Measurements from ENCODE around the gene KIN. TPM values are rescaled to one million over a fixed set of nuclear protein-coding genes. Genes with fewer than 3 reads are reported as not detected.
A peak's percentile ranks its signal among the peaks of the same experiment; 100 is the strongest.
"Not testable (repeated sequence)": the region's sequence is repeated elsewhere in the genome, so short reads cannot be mapped to it uniquely, and the experiment has no call there.

KIN gene
- total RNA-seq, 1 donor from 2014 or later, result 14.2 TPM

GRCh38 chr10:7787150-7787856, 490 bp downstream of the KIN start:
- no peaks in the 10 kb centered on the region for H3K9me3 Mint-ChIP-seq (ENCODE audit: low read depth)
- H3K4me1 Mint-ChIP-seq (ENCODE audit: low read depth), result peaks cover 49% of the 10 kb centered on the region
- no peaks in the 10 kb centered on the region for H3K27me3 Mint-ChIP-seq (ENCODE audit: low read depth)
- no peak overlapping the region for H3K4me3 Mint-ChIP-seq (ENCODE audit: unreplicated experiment)
- peaks cover 6% of the 10 kb centered on the region for H3K36me3 Mint-ChIP-seq (ENCODE audit: low read depth)
- DNase-seq (ENCODE audit: low spot score), result peak; percentile 93
- peak; percentile 3 for TF ChIP-seq CTCF (IDR thresholded peaks at IDR 0.05)
- no peak overlapping the region for H3K27ac Mint-ChIP-seq (ENCODE audit: unreplicated experiment)

- no peak for TF ChIP-seq CTCF (IDR thresholded peaks at IDR 0.05)
- Mint-ChIP-seq H3K4me1 (ENCODE audit: low read depth) (peaks cover 41% of the 10 kb centered on the region), H3K9me3 (ENCODE audit: low read depth) (no peaks in the 10 kb centered on the region), H3K4me3 (ENCODE audit: unreplicated experiment) (no peak overlapping the region), H3K27me3 (ENCODE audit: low read depth) (no peaks in the 10 kb centered on the region), H3K27ac (ENCODE audit: unreplicated experiment) (no peak overlapping the region), H3K36me3 (ENCODE audit: low read depth) (peaks cover 5% of the 10 kb centered on the region)
- no peak for DNase-seq (ENCODE audit: low spot score)
Observed at GRCh38 chr10:7786430-7786829, 1.4 kb downstream of the KIN start.

- peaks cover 14% of the 10 kb centered on the region for H3K4me1 Mint-ChIP-seq (ENCODE audit: low read depth)
- H3K4me3 Mint-ChIP-seq (ENCODE audit: unreplicated experiment); DNase-seq (ENCODE audit: low spot score); H3K27me3 Mint-ChIP-seq (ENCODE audit: low read depth); H3K27ac Mint-ChIP-seq (ENCODE audit: unreplicated experiment); H3K9me3 Mint-ChIP-seq (ENCODE audit: low read depth): not testable (repeated sequence)
- H3K36me3 Mint-ChIP-seq (ENCODE audit: low read depth), result peaks cover 16% of the 10 kb centered on the region
Observed at GRCh38 chr10:7782194-7782593, 5.6 kb downstream of the KIN start.

- no peak for TF ChIP-seq CTCF (IDR thresholded peaks at IDR 0.05)
- H3K4me3 Mint-ChIP-seq (ENCODE audit: unreplicated experiment), result no peak overlapping the region
Observed at GRCh38 chr10:7776777-7777176, 11.0 kb downstream of the KIN start.

GRCh38 chr10:7773845-7774801, 13.7 kb downstream of the KIN start:
- H3K36me3 Mint-ChIP-seq (ENCODE audit: low read depth), result peaks cover 41% of the 10 kb centered on the region
- H3K9me3 Mint-ChIP-seq (ENCODE audit: low read depth), result no peaks in the 10 kb centered on the region
- TF ChIP-seq CTCF (IDR thresholded peaks at IDR 0.05), result no peak
- no peaks in the 10 kb centered on the region for H3K27me3 Mint-ChIP-seq (ENCODE audit: low read depth)
- H3K4me3 Mint-ChIP-seq (ENCODE audit: unreplicated experiment), result no peak overlapping the region
- no peak overlapping the region for H3K27ac Mint-ChIP-seq (ENCODE audit: unreplicated experiment)
- H3K4me1 Mint-ChIP-seq (ENCODE audit: low read depth), result no peaks in the 10 kb centered on the region
- DNase-seq (ENCODE audit: low spot score), result no peak

More at GRCh38 chr10:7776777-7777176, 11.0 kb downstream of the KIN start:
- Mint-ChIP-seq H3K27me3 (ENCODE audit: low read depth) (no peaks in the 10 kb centered on the region), H3K36me3 (ENCODE audit: low read depth) (peaks cover 41% of the 10 kb centered on the region), H3K9me3 (ENCODE audit: low read depth) (no peaks in the 10 kb centered on the region), H3K27ac (ENCODE audit: unreplicated experiment) (no peak overlapping the region), H3K4me1 (ENCODE audit: low read depth) (no peaks in the 10 kb centered on the region)
- no peak for DNase-seq (ENCODE audit: low spot score)
